Heart left ventricle (tissue), 13 donors: ENCODE data around the gene MAZ.

ENCODE experiments used
- CTCF ChIP-seq, 12 donors: fragments of 200-600 bp; sonication (generic) in 4 of 12; IDR thresholded peaks; one replicate each; pipeline versions ENCODE4 v1.5.0 to v1.8.0; 2018 to 2022; ENCODE audit warnings: antibody characterized with exemption in 12 of 12, mild to moderate bottlenecking in 5 of 12
- POLR2A ChIP-seq, 2 donors: fragments of 450-650 bp; IDR thresholded peaks; one replicate each; pipeline ENCODE4 v1.6.1; 2017; ENCODE audit warnings: antibody characterized with exemption in 2 of 2, mild to moderate bottlenecking in 2 of 2, moderate library complexity in 2 of 2
- donor health status: ischemic (EF 13 %, LVEDD 7.1; RV severe dilation, severe dysfunction).
- donor health status: DM: no; HTN: yes; CAD: no.
- donor health status: DM: no; HTN: no; CAD: no.
- donor health status: ischemic (EF 25% LVEDD 6.9; RV normal size, moderate dysfunction).
- donor health status: ischemic (EF 25% LVEDD 5.7; RV mildly dilated, moderate dysfunction).
- donor health status: ischemic (EF 35%, LVEDD 5.7; RV mildly dilated, moderate dysfunction).
- donor health status: nonischemic (EF 11% LVEDD 7.7; RV severe dilation, severe dysfunction).
- donor health status: DM: yes; HTN: yes; CAD: no.
- donor health status: PGD.
- donor health status: ischemic (EF 29% LVEDD 5.4; RV normal size, mild dysfunction).
- donor health status: nonischemic (EF 23%, LVEDD 6.1; RV moderate dilation, normal function).

GRCh38 chr16:29844575-29845331 is 38.4 kb downstream of the MAZ start:
- TF ChIP-seq CTCF (IDR thresholded peaks at IDR 0.05): no peak
- no peak for TF ChIP-seq POLR2A (IDR thresholded peaks at IDR 0.05)
